Breast epithelium (tissue), 4 donors: ENCODE data around the gene ADARB1. TPM values are rescaled to one million over a fixed set of nuclear protein-coding genes. Genes with fewer than 3 reads are reported as not detected.

Source experiments
- DNase-seq, 2 donors: peaks; one replicate each; pipeline ENCODE4 v3.0.0-alpha.2; 2019; ENCODE audit warnings: low spot score in 2 of 2
- H3K27ac ChIP-seq, 2 donors: fragments of 200-600 bp; sonication (generic) in 1 of 2; one replicate each; pipeline ENCODE4 v1.5.1; 2016 to 2019; ENCODE audit warnings: mild to moderate bottlenecking in 1 of 2
- H3K27me3 ChIP-seq, 2 donors: fragments of 200-600 bp; sonication (generic) in 1 of 2; one replicate each; pipeline versions ENCODE4 v1.5.1 to v1.6.0; 2017 to 2019; ENCODE audit warnings: control low read depth in 1 of 2, mild to moderate bottlenecking in 1 of 2
- H3K36me3 ChIP-seq: fragments of 200-600 bp; one replicate; pipeline ENCODE4 v1.5.1; 2019
- H3K4me1 ChIP-seq, 2 donors: fragments of 200-600 bp; sonication (generic); one replicate each; pipeline ENCODE4 v1.5.1; 2016 to 2019; ENCODE audit warnings: control low read depth in 1 of 2
- H3K4me3 ChIP-seq, 3 donors: fragments of 200-600 bp; sonication (generic); 1 replicate in 2 of 3; 2 replicates in 1 of 3; pipeline ENCODE4 v1.5.1; 2016 to 2019; ENCODE audit warnings: mild to moderate bottlenecking in 3 of 3, moderate library complexity in 2 of 3
- H3K9me3 ChIP-seq, 2 donors: fragments of 200-600 bp; sonication (generic) in 1 of 2; one replicate each; pipeline ENCODE4 v1.5.1; 2016 to 2019; ENCODE audit warnings: control low read depth in 1 of 2
- CTCF ChIP-seq, 3 donors: fragments of 450-650 bp; IDR thresholded peaks; one replicate each; pipeline ENCODE4 v1.5.1; 2016 to 2017; ENCODE audit warnings: antibody characterized with exemption in 3 of 3, mild to moderate bottlenecking in 3 of 3, moderate library complexity in 3 of 3
- POLR2A ChIP-seq: fragments of 450-650 bp; IDR thresholded peaks from one replicate; pipeline ENCODE4 v1.6.1; 2016; ENCODE audit warnings: antibody characterized with exemption, mild to moderate bottlenecking, moderate library complexity
- POLR2AphosphoS5 ChIP-seq, 3 donors: sonication (generic); formaldehyde crosslinking; IDR thresholded peaks; one replicate each; pipeline ENCODE4 v1.6.1; 2017; ENCODE audit warnings: antibody characterized with exemption in 3 of 3
- intact Hi-C: fragments of 100-400 bp; cut with DNase I; formaldehyde crosslinking; loops from one replicate; pipeline ENCODE4 v1.15.1; 2023; ENCODE audit warnings: low total_unique reads
- total RNA-seq, 3 donors: library from RNA; depleted of rRNA; stranded (reverse); fragments of >200 nt; gene quantifications; one replicate each; pipeline ENCODE4 v1.1.0, GENCODE V29; 2016

ADARB1 gene
- total RNA-seq, 3 donors from 2014 or later = 19.9 to 21.3 (median 20.0) TPM

GRCh38 chr21:45217010-45217409 lies 142.6 kb downstream of the ADARB1 start:
- intact Hi-C loops = no loop called here

DNA sequence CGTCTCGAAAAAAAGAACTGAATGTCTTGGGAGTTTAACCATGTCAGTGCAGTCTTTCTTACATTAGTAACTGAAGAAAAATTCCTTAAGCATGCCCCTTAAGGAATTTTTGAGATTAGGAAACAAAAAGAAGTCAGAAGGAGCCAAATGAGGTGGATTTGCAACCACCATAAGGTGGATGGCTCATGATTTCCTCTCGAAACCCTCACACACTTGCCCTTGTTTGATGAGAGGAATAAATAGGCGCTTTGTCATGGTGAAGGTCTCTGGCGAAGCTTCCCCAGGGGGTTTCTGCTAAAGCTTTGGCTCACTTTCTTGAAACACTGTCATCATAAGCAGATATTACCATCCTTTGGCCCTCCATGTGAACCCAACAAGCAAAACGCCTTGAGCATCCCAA lies 145.1 kb downstream of the ADARB1 start:
- no peaks in the 10 kb centered on the region for H3K36me3 ChIP-seq
- H3K4me3 ChIP-seq = no peak overlapping the region
- H3K4me1 ChIP-seq = no peaks in the 10 kb centered on the region
- peaks cover 0 to 8% of the 10 kb centered on the region in 2 donors for H3K9me3 ChIP-seq
- intact Hi-C loops = no loop called here
- no peaks in the 10 kb centered on the region for H3K27me3 ChIP-seq
- H3K27ac ChIP-seq = peak overlapping the region; percentile 67 to 73
- no peak for TF ChIP-seq POLR2A
- no peak for TF ChIP-seq CTCF (IDR thresholded peaks at IDR 0.05)
- no peak for TF ChIP-seq POLR2AphosphoS5 (IDR thresholded peaks at IDR 0.05)
- no peak for DNase-seq

More at GRCh38 chr21:45217010-45217409, 142.6 kb downstream of the ADARB1 start:
- Histone ChIP-seq H3K27me3 (no peaks in the 10 kb centered on the region), H3K4me1 (no peaks in the 10 kb centered on the region), H3K27ac (no peak overlapping the region), H3K4me3 (no peak overlapping the region), H3K9me3 (peaks cover 0 to 8% of the 10 kb centered on the region in 2 donors), H3K36me3 (no peaks in the 10 kb centered on the region)
- no peak for DNase-seq
- TF ChIP-seq CTCF (IDR thresholded peaks at IDR 0.05) = no peak
- no peak for TF ChIP-seq POLR2A
- TF ChIP-seq POLR2AphosphoS5 (IDR thresholded peaks at IDR 0.05) = no peak

DNA sequence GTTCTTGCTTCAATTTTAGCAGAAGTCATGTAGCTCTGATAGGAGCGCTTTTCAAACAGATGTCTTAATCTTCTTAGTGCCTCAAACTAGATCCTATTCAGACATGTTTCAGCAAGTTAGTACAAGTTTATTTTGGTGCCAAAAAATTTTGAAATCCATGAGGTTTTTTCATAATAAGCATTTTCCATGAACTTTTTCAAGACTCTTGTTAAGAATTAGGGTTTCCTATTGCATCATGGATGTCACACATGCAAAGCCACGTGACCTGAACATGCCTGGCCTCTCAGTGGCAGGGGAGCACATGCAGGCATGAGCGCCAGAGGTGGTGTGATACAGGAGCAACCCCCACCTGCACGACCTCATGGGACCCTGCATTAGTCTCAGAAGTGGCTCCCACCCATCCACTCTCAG lies 145.7 kb downstream of the ADARB1 start:
- Histone ChIP-seq H3K36me3 (no peaks in the 10 kb centered on the region), H3K27ac (peak overlapping the region; percentile 67 to 87), H3K27me3 (no peaks in the 10 kb centered on the region), H3K4me3 (no peak overlapping the region), H3K4me1 (no peaks in the 10 kb centered on the region), H3K9me3 (peaks cover 0 to 8% of the 10 kb centered on the region in 2 donors)
- DNase-seq = peak in 1 of 2 donors; percentile 75
- intact Hi-C loops = no loop called here
- TF ChIP-seq POLR2AphosphoS5 (IDR thresholded peaks at IDR 0.05) (peak in 2 of 3 donors; percentile 31 to 37), POLR2A (no peak), CTCF (IDR thresholded peaks at IDR 0.05) (no peak)

DNA sequence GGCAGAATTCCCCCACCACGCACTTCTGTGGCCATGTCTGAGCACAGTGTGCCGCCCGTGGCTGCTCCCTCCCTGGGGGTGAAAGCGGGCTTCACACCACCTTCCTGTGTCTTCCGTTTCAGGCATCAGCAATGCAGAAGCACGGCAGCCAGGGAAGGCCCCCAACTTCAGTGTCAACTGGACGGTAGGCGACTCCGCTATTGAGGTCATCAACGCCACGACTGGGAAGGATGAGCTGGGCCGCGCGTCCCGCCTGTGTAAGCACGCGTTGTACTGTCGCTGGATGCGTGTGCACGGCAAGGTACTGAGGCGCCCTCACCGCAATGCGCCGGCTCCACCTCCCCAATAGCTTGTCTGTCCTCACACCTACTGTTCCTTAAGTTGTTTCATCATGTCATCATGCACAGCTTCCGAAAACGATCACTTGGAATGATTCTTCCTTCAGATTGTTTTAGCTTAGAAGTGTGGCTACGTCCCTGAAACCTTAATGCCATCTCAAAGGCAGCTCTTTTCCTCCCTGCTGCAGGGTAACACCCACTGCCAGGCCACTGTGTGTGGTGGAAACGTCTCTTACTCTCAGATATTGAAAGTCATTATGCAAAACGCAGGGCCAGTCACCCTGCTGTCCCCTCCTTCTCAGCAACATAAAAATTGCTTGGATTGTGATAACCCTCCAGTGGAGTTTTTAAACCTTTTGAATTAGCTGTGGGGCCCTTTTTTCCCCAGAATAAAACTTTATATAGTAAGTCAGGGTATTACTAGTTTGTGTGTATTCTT lies 146.5 kb downstream of the ADARB1 start:
- H3K27ac ChIP-seq = peak overlapping the region; percentile 55 to 87
- H3K4me1 ChIP-seq = no peaks in the 10 kb centered on the region
- no peaks in the 10 kb centered on the region for H3K27me3 ChIP-seq
- no peak for DNase-seq
- no peaks in the 10 kb centered on the region for H3K36me3 ChIP-seq
- H3K9me3 ChIP-seq = peaks cover 0 to 8% of the 10 kb centered on the region in 2 donors
- intact Hi-C loops = no loop called here
- no peak for TF ChIP-seq POLR2A
- no peak for TF ChIP-seq POLR2AphosphoS5 (IDR thresholded peaks at IDR 0.05)
- H3K4me3 ChIP-seq = no peak overlapping the region

- H3K4me1 ChIP-seq = no peaks in the 10 kb centered on the region
- no peaks in the 10 kb centered on the region for H3K36me3 ChIP-seq
- H3K9me3 ChIP-seq = peaks cover 0 to 6% of the 10 kb centered on the region in 2 donors
- no peak for DNase-seq
- no peak for TF ChIP-seq CTCF (IDR thresholded peaks at IDR 0.05)
- no peak for TF ChIP-seq POLR2A
- no peak for TF ChIP-seq POLR2AphosphoS5 (IDR thresholded peaks at IDR 0.05)
- no peaks in the 10 kb centered on the region for H3K27me3 ChIP-seq
- intact Hi-C loops = no loop called here
- H3K27ac ChIP-seq = no peak overlapping the region
- H3K4me3 ChIP-seq = no peak overlapping the region
These were observed 147.6 kb downstream of the ADARB1 start for GRCh38 chr21:45222001-45222400.
